Gastrocnemius medialis (tissue), 4 donors: ENCODE data around the gene LRRTM1. TPM values are rescaled to one million over a fixed set of nuclear protein-coding genes. Genes with fewer than 3 reads are reported as not detected.

Experiments
- ATAC-seq, 2 donors: fragments of 150-250 bp; one replicate each; pipeline ENCODE4 v1.9.1; 2016
- DNase-seq, 2 donors: peaks; one replicate each; pipeline ENCODE4 v3.0.0-alpha.2; 2019
- H3K27ac ChIP-seq, 4 donors: fragments of 200-600 bp; sonication (generic); 1 replicate in 1 of 4; 2 replicates in 3 of 4; pipeline ENCODE4 v1.5.1; 2016 to 2018; ENCODE audit warnings: mild to moderate bottlenecking in 2 of 4, moderate library complexity in 1 of 4
- H3K27me3 ChIP-seq, 3 donors: fragments of 200-600 bp; sonication (generic) in 2 of 3; 1 replicate in 1 of 3; 2 replicates in 2 of 3; pipeline versions ENCODE4 v1.5.1 to v1.6.0; 2016 to 2019; ENCODE audit warnings: mild to moderate bottlenecking in 1 of 3, moderate library complexity in 1 of 3
- H3K36me3 ChIP-seq, 2 donors: fragments of 200-600 bp; sonication (generic) in 1 of 2; one replicate each; pipeline ENCODE4 v1.5.1; 2017 to 2018
- H3K4me1 ChIP-seq, 2 donors: fragments of 200-600 bp; sonication (generic) in 1 of 2; one replicate each; pipeline ENCODE4 v1.5.1; 2016 to 2017; ENCODE audit warnings: mild to moderate bottlenecking in 2 of 2
- H3K4me3 ChIP-seq, 4 donors: fragments of 200-600 bp; sonication (generic) in 3 of 4; 1 replicate in 1 of 4; 2 replicates in 3 of 4; pipeline ENCODE4 v1.5.1; 2016 to 2019; ENCODE audit warnings: mild to moderate bottlenecking in 2 of 4
- H3K9me3 ChIP-seq, 3 donors: fragments of 200-600 bp; sonication (generic) in 2 of 3; 1 replicate in 1 of 3; 2 replicates in 2 of 3; pipeline ENCODE4 v1.5.1; 2016 to 2019
- POLR2A ChIP-seq, 2 donors: fragments of 450-650 bp; IDR thresholded peaks; one replicate each; pipeline ENCODE4 v1.6.1; 2017; ENCODE audit warnings: antibody characterized with exemption in 2 of 2, mild to moderate bottlenecking in 2 of 2, moderate library complexity in 2 of 2
- in situ Hi-C, 4 donors: fragments of 200-750 bp; cut with MboI; loops; one replicate each; pipeline versions ENCODE4 v1.15.0 to v1.8.0; 2017; ENCODE audit warnings: low sequenced_read_pairs in 4 of 4
- intact Hi-C: fragments of 100-400 bp; cut with DNase I; formaldehyde crosslinking; loops from one replicate; pipeline ENCODE4 v1.15.1; 2023; ENCODE audit warnings: low total_unique reads
- total RNA-seq, 4 donors: library from RNA; depleted of rRNA; stranded (reverse); fragments of >200 nt; gene quantifications; one replicate each; pipeline versions ENCODE4 v1.1.0 to v1.2.3, GENCODE V29; 2016
- TF ChIP-seq, protein P1 (sequence below), 5 experiments: fragments of 450-650 bp in 3 of 5; fragments of 200-600 bp in 2 of 5; sonication (generic) in 2 of 5; IDR thresholded peaks in 4 of 5; conservative IDR thresholded peaks in 1 of 5; 1 replicate in 4 of 5; 2 replicates in 1 of 5; pipeline ENCODE4 v1.5.1; 2016 to 2019; ENCODE audit warnings: antibody characterized with exemption in 5 of 5, mild to moderate bottlenecking in 3 of 5, moderate library complexity in 3 of 5

Gene LRRTM1
- total RNA-seq, 4 donors from 2014 or later: not detected

DNA sequence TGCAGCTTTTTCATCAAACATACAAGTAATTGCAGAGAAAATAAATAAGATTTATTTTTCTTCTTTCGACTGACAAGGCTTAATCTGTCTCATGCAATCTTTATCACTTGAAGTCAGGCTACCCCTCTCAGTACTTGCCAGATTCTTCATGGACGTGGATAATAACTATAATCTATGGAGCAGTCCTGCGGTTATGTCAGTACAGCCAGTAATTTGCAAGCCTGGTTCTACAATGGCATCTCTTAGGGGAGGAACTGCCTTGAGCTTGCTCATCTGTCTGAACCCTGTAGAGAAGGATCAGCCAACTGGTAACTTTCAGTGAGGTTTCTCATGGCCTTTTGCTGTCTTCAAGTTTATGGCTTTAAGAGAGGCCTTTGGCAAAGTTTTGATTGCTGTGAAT lies 35.5 kb upstream of the LRRTM1 start:
- no peak for TF ChIP-seq POLR2A (IDR thresholded peaks at IDR 0.05)
- TF ChIP-seq, protein P1, sequence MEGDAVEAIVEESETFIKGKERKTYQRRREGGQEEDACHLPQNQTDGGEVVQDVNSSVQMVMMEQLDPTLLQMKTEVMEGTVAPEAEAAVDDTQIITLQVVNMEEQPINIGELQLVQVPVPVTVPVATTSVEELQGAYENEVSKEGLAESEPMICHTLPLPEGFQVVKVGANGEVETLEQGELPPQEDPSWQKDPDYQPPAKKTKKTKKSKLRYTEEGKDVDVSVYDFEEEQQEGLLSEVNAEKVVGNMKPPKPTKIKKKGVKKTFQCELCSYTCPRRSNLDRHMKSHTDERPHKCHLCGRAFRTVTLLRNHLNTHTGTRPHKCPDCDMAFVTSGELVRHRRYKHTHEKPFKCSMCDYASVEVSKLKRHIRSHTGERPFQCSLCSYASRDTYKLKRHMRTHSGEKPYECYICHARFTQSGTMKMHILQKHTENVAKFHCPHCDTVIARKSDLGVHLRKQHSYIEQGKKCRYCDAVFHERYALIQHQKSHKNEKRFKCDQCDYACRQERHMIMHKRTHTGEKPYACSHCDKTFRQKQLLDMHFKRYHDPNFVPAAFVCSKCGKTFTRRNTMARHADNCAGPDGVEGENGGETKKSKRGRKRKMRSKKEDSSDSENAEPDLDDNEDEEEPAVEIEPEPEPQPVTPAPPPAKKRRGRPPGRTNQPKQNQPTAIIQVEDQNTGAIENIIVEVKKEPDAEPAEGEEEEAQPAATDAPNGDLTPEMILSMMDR (IDR thresholded peaks at IDR 0.05 in 4 of 5, conservative IDR thresholded peaks at IDR 0.05 in 1 of 5): no peak
- DNase-seq (no peak), ATAC-seq (no peak)
- in situ Hi-C loops: no loop called here
- Histone ChIP-seq H3K27me3 (no peaks in the 10 kb centered on the region), H3K9me3 (no peaks in the 10 kb centered on the region), H3K36me3 (no peaks in the 10 kb centered on the region), H3K4me3 (no peak overlapping the region), H3K4me1 (no peaks in the 10 kb centered on the region), H3K27ac (no peak overlapping the region)
- intact Hi-C loops: no loop called here

DNA sequence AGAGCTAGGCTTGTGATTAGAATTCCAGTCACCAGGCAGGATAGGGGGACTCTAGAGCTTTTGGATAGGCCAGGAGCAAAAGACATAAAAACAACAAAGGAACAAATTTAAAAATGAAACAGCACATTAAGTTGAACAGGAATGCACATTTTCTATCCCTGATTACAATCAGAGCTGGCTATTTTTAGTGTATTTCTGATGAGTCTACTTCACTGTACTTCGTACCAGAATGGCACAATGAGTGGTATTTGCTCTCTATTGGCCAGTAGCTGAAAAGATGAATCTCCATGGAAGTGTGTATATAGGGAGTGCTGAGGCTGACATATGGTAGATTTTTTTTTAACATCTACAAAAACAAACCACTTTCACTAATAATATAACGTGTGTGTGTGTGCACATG lies 34.2 kb upstream of the LRRTM1 start:
- intact Hi-C loops: no loop called here
- TF ChIP-seq, protein P1 (IDR thresholded peaks at IDR 0.05 in 4 of 5, conservative IDR thresholded peaks at IDR 0.05 in 1 of 5): no peak
- no peak for TF ChIP-seq POLR2A (IDR thresholded peaks at IDR 0.05)

GRCh38 chr2:80335411-80335810 lies 30.9 kb upstream of the LRRTM1 start:
- TF ChIP-seq, protein P1 (IDR thresholded peaks at IDR 0.05 in 4 of 5, conservative IDR thresholded peaks at IDR 0.05 in 1 of 5): no peak
- TF ChIP-seq POLR2A (IDR thresholded peaks at IDR 0.05): no peak
- DNase-seq (no peak), ATAC-seq (no peak)
- Histone ChIP-seq H3K27ac (no peak overlapping the region), H3K27me3 (no peaks in the 10 kb centered on the region), H3K4me1 (no peaks in the 10 kb centered on the region), H3K9me3 (no peaks in the 10 kb centered on the region), H3K4me3 (no peak overlapping the region), H3K36me3 (no peaks in the 10 kb centered on the region)
- in situ Hi-C loops (no loop called here), intact Hi-C loops (no loop called here)

More for the DNA sequence above, 34.2 kb upstream of the LRRTM1 start:
- no peaks in the 10 kb centered on the region for H3K9me3 ChIP-seq
- no peaks in the 10 kb centered on the region for H3K4me1 ChIP-seq
- no peak overlapping the region for H3K4me3 ChIP-seq
- in situ Hi-C loops: no loop called here
- H3K27ac ChIP-seq: no peak overlapping the region
- no peaks in the 10 kb centered on the region for H3K36me3 ChIP-seq
- no peaks in the 10 kb centered on the region for H3K27me3 ChIP-seq
- no peak for DNase-seq
- no peak for ATAC-seq

GRCh38 chr2:80333886-80334285 lies 29.3 kb upstream of the LRRTM1 start:
- intact Hi-C loops: no loop called here

More at GRCh38 chr2:80333886-80334285, 29.3 kb upstream of the LRRTM1 start:
- no peak for DNase-seq
- TF ChIP-seq POLR2A (IDR thresholded peaks at IDR 0.05): no peak
- TF ChIP-seq, protein P1 (IDR thresholded peaks at IDR 0.05 in 4 of 5, conservative IDR thresholded peaks at IDR 0.05 in 1 of 5): no peak
- H3K27ac ChIP-seq: no peak overlapping the region
- in situ Hi-C loops: no loop called here
- H3K36me3 ChIP-seq: no peaks in the 10 kb centered on the region
- H3K4me1 ChIP-seq: no peaks in the 10 kb centered on the region
- no peak for ATAC-seq
- no peaks in the 10 kb centered on the region for H3K9me3 ChIP-seq
- no peak overlapping the region for H3K4me3 ChIP-seq
- H3K27me3 ChIP-seq: no peaks in the 10 kb centered on the region
